H1 (cell line): Measurements from ENCODE around the gene SLC38A1. TPM values are rescaled to one million over a fixed set of nuclear protein-coding genes. Genes with fewer than 3 reads are reported as not detected.

Source experiments
- CREB1 ChIP-seq: IDR thresholded peaks from 2 replicates; pipeline ENCODE4 v1.6.1; 2012; ENCODE audit warnings: inconsistent platforms
- EGR1 ChIP-seq: IDR thresholded peaks from 2 replicates; pipeline ENCODE4 v1.6.1; 2011; ENCODE audit warnings: low read depth, low read length, borderline replicate concordance
- HDAC6 ChIP-seq: IDR thresholded peaks from one replicate; pipeline ENCODE4 v1.7.1; 2012; ENCODE audit warnings: low read depth, mild to moderate bottlenecking, inconsistent platforms, low read length, moderate library complexity
- NANOG ChIP-seq: IDR thresholded peaks from 2 replicates; pipeline ENCODE4 v1.6.1; 2011; ENCODE audit warnings: low read length, low read depth, mild to moderate bottlenecking, inconsistent platforms; ENCODE audit not compliant: insufficient read depth, poor library complexity, severe bottlenecking
- POLR2AphosphoS5 ChIP-seq: IDR thresholded peaks from 2 replicates; pipeline ENCODE4 v1.6.1; 2011; ENCODE audit warnings: low read depth, low read length
- RBBP5 ChIP-seq: IDR thresholded peaks from 2 replicates; pipeline ENCODE4 v1.7.1; 2012; ENCODE audit warnings: low read depth, mild to moderate bottlenecking, inconsistent platforms, low read length, moderate library complexity, borderline replicate concordance
- SP2 ChIP-seq: IDR thresholded peaks from 2 replicates; pipeline ENCODE4 v1.6.1; 2012; ENCODE audit warnings: mild to moderate bottlenecking, low read length, inconsistent platforms
- SRF ChIP-seq: IDR thresholded peaks from 2 replicates; pipeline ENCODE4 v1.6.1; 2011; ENCODE audit warnings: mild to moderate bottlenecking, low read depth, low read length, moderate library complexity
- SUZ12 ChIP-seq: fragments of 200-600 bp; sonication (generic); IDR thresholded peaks from 2 replicates; pipeline ENCODE4 v1.6.1; 2012; ENCODE audit warnings: mild to moderate bottlenecking, inconsistent platforms, low read length, moderate library complexity, mixed read lengths
- polyA plus RNA-seq, 7 experiments: library from polyadenylated mRNA; depleted of rRNA in 3 of 7; stranded (reverse) in 5 of 7; unstranded in 2 of 7; fragments of >200 nt in 5 of 7; fragments of 200-250 nt in 2 of 7; gene quantifications; 1 replicate in 5 of 7; 2 replicates in 1 of 7; 4 replicates in 1 of 7; pipeline versions ENCODE4 v1.2.1 to v1.2.3, GENCODE V29; 2011 to 2013; ENCODE audit warnings: missing spikeins in 2 of 7, mixed read lengths in 2 of 7
- total RNA-seq: library from RNA; stranded (reverse); fragmentation: NEBNext Ultra II Directional; extraction: Animal tissue kit (Norgen Biotek cat#: 25700); gene quantifications from 2 replicates; pipeline ENCODE4 v1.2.1, GENCODE V29; 2021

SLC38A1 gene
- total and polyA plus RNA-seq, 2 of the 8 experiments (the other 6 are each of a cell fraction or from before 2014, with no cell fraction given) = 83.4 to 242 TPM

- no peak for TF ChIP-seq EGR1
- no peak for TF ChIP-seq POLR2AphosphoS5
- TF ChIP-seq SRF = no peak
- TF ChIP-seq SUZ12 = no peak
- no peak for TF ChIP-seq SP2
- no peak for TF ChIP-seq CREB1
- no peak for TF ChIP-seq RBBP5
- no peak for TF ChIP-seq HDAC6
- no peak for TF ChIP-seq NANOG
Measured at GRCh38 chr12:46282829-46283228, 14.0 kb upstream of the SLC38A1 start (continued).
